ENCODE measurements around the gene ZFYVE28.

The ZFYVE28 gene

DNA sequence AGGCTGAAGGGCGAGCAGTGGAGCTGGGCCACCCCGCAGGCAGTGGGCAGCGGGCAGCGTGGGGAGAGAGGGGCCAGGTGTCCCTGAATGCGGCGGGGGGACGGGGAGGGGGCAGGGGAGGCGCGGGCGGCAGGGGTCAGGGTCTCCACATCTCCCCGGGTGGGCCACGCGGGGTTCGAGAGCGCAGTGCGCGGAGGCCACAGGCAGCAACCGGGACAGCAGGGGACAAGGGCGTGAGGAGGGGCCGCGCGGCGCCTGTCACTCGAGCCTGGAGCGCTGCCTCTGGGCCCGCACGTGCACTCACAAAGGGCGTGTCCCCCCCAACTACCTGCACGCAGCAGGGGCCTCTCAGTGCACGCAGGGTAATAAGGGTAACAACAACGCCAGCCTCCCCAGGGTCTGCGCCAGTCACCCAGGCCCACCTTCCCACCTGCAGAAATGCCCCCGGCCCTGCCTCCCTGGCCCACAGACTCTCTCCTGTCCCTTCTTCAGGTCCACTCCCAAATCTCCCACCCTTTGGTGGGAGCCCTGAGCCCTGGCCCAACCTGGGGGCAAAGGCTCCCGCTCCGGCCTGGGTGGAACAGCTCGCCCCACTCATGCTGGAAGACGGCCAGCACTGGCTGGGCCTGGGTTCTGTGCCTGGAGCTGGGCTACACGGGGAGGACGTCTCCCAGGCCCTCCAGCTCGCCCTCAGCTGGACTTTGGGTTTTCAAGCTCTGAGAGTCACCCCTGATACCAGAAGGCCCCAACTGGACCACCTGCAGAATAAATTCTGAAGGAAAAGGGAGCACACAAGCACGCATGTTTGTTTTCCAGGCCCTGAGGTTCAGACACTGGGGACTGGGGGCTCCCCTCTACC is 53.2 kb downstream of the ZFYVE28 start:
- DNase-seq (no peak), ATAC-seq (peak; percentile 44)
- Mint-ChIP-seq H3K4me3 (peak overlapping the region; percentile 59 to 80), H3K9me3 (peaks cover 5 to 6% of the 10 kb centered on the region in 2 donors), H3K27ac (peak overlapping the region in 1 of 2 donors; percentile 6), H3K4me1 (peaks cover 39% of the 10 kb centered on the region), H3K27me3 (no peaks in the 10 kb centered on the region)

GRCh38 chr4:2364654-2365053 is 53.8 kb downstream of the ZFYVE28 start:
- ATAC-seq (peak; percentile 84), DNase-seq (peak; percentile 63 to 64)
- H3K4me3 Mint-ChIP-seq = peak overlapping the region; percentile 59 to 80
- peak overlapping the region in 1 of 2 donors; percentile 76 for H3K27ac Mint-ChIP-seq
- H3K9me3 Mint-ChIP-seq = peaks cover 5 to 6% of the 10 kb centered on the region in 2 donors
- no peaks in the 10 kb centered on the region for H3K27me3 Mint-ChIP-seq
- H3K4me1 Mint-ChIP-seq = peaks cover 39% of the 10 kb centered on the region

- Mint-ChIP-seq H3K9me3 (peaks cover 5% of the 10 kb centered on the region in 2 donors), H3K4me3 (peak overlapping the region; percentile 59 to 80), H3K27ac (peak overlapping the region; percentile 61 to 76), H3K27me3 (no peaks in the 10 kb centered on the region), H3K4me1 (peaks cover 39% of the 10 kb centered on the region)
- DNase-seq = no peak
- peak; percentile 18 for ATAC-seq
Observed at GRCh38 chr4:2363951-2364653, 54.3 kb downstream of the ZFYVE28 start.

GRCh38 chr4:2363056-2363721 is 55.3 kb downstream of the ZFYVE28 start:
- Mint-ChIP-seq H3K4me3 (no peak overlapping the region), H3K27me3 (no peaks in the 10 kb centered on the region), H3K9me3 (no peaks in the 10 kb centered on the region), H3K27ac (no peak overlapping the region), H3K4me1 (peaks cover 39% of the 10 kb centered on the region)
- ATAC-seq = no peak
- no peak for DNase-seq

- Mint-ChIP-seq H3K27ac (no peak overlapping the region), H3K9me3 (no peaks in the 10 kb centered on the region), H3K4me1 (peaks cover 39% of the 10 kb centered on the region), H3K27me3 (no peaks in the 10 kb centered on the region), H3K4me3 (no peak overlapping the region)
- ATAC-seq = no peak
- no peak for DNase-seq
Observed at GRCh38 chr4:2362266-2363055, 56.0 kb downstream of the ZFYVE28 start.

DNA sequence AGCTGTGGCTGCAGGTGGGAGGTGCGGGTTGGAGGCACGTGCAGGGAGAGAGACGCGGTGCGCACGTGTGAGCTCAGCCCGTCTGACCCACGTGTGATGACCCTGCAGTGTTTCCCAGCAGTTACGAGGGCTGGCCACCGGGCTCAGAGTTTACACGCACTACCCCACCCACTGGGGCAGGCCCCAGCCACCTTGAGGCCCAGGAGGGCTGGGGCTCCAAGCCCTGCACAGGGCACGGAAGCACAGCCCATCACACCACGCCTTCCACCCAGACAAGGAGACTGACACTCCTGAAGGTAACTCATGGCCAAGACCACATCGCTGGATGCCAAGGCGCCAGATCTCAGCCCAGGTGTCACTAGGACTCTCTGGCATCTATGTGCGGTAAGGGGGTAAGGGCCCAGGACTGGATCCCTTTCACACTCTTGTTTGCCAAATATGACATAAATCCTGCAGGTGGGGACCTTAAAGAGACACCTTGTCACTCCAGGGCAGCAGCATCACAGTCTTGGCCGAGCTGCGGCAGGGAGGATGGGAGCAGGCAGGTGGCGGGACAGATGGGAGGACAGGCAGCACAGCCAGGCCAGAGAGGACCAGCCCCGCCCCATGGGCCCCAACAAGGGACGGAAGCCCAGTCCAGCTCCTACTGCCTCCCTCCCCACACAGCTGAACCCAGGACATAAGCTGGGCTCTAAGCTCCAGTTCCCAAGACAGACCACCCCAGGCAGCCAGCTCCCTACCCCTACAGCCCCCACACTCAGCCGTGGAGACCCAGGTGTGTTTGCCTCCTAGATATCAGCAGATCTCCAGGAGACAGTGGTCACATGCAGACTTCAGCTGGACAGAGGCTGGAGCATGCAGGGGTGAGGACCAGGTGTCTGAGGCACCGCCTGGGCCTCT is 56.8 kb downstream of the ZFYVE28 start:
- no peak for DNase-seq
- Mint-ChIP-seq H3K27ac (no peak overlapping the region), H3K4me3 (no peak overlapping the region), H3K9me3 (no peaks in the 10 kb centered on the region), H3K4me1 (peaks cover 39% of the 10 kb centered on the region), H3K27me3 (no peaks in the 10 kb centered on the region)
- ATAC-seq = no peak

DNA sequence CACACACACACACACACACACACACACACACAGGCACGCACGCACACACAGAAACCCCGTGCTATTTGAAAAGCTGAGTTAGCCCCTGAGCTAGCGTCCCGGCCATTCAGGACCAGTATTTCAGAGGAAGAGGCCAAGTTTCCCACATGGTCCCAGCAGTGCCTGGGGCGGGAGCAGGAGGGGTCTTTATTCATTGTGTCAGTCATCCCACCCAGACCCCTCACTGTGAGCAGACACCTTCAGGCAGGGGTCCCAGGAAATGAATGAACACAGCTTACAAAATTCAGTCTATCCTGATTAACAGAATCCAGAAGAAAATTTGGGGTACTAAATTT is 58.1 kb downstream of the ZFYVE28 start:
- Mint-ChIP-seq H3K9me3 (no peaks in the 10 kb centered on the region), H3K4me3 (no peak overlapping the region), H3K27ac (no peak overlapping the region), H3K4me1 (peaks cover 39% of the 10 kb centered on the region), H3K27me3 (no peaks in the 10 kb centered on the region)
- no peak for DNase-seq
- no peak for ATAC-seq

GRCh38 chr4:2359591-2360395 is 58.7 kb downstream of the ZFYVE28 start:
- H3K27ac Mint-ChIP-seq = no peak overlapping the region
- H3K4me1 Mint-ChIP-seq = peaks cover 41% of the 10 kb centered on the region
- ATAC-seq = no peak
- H3K4me3 Mint-ChIP-seq = no peak overlapping the region
- H3K27me3 Mint-ChIP-seq = no peaks in the 10 kb centered on the region
- DNase-seq = no peak
- no peaks in the 10 kb centered on the region for H3K9me3 Mint-ChIP-seq

GRCh38 chr4:2357821-2358745 is 60.4 kb downstream of the ZFYVE28 start:
- H3K27ac Mint-ChIP-seq = no peak overlapping the region
- H3K9me3 Mint-ChIP-seq = no peaks in the 10 kb centered on the region
- H3K4me1 Mint-ChIP-seq = peaks cover 42% of the 10 kb centered on the region
- no peaks in the 10 kb centered on the region for H3K27me3 Mint-ChIP-seq
- no peak overlapping the region for H3K4me3 Mint-ChIP-seq
- ATAC-seq (no peak), DNase-seq (no peak)

DNA sequence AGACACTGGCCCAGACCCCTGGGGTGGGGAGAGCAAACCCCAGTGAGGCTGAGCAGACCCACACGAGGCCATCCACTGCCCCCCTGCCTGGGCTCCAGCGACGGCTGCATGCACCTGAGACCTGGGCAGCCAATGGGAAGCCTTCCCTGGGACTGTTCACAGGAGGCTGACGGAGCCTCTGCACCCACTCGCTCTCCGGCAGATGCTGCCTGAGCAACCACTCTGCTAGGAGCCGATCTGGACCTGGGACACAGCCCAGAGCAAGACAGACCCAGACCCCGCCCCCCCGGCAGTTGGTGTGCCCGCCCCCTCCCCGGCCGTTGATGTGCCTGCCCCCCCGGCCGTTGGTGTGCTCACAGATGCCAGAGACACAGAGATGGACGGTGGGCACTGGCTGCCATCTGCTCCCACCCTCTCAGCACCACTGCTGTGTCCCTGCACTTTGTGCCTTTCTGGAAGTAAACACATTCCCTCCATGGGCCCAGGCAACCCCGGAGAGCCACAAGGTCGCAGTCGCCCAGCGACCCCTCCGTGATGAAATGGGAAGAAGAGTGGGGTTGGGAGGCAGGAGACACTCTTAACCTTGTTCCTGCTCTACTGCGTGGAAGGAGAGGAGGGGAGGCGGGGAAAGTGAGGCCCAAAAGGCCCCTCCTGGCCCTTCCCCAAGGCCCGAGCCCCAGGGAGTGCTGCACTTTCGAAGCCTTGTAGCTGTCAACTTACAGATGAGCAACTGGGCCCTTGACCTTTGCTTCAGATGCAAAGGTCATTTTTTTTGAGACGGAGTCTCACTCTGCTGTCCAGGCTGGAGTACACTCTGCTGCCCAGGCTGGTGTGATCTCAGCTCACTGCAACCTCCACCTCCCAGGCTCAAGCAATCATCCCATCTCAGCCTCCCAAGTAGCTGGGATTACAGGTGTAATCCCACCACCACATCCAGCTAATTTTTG is 62.0 kb downstream of the ZFYVE28 start:
- DNase-seq (no peak), ATAC-seq (no peak)
- Mint-ChIP-seq H3K4me1 (peaks cover 26% of the 10 kb centered on the region), H3K27ac (peak overlapping the region in 1 of 2 donors; percentile 89), H3K27me3 (no peaks in the 10 kb centered on the region), H3K9me3 (no peaks in the 10 kb centered on the region), H3K4me3 (no peak overlapping the region)

DNA sequence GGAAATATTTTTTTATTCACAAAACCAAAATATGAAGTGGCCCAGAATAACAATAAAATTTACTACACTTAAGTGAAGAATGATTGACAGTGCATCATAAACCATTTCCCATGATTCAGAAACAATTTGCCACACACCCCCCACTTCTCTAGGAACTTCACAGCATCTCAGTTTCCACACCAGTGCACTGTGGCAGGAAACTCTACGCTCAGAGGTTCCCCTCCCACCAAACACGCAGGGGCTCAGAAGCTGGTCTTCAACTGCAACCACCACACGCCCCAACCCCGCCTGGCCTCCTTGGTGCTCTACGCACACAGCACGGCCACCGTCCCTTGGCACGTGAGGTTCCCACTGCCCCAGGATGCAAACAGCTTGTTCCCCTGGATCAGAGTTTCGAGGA is 63.7 kb downstream of the ZFYVE28 start:
- DNase-seq (no peak), ATAC-seq (no peak)
- no peak overlapping the region for H3K4me3 Mint-ChIP-seq
- H3K27me3 Mint-ChIP-seq = no peaks in the 10 kb centered on the region
- H3K9me3 Mint-ChIP-seq = no peaks in the 10 kb centered on the region
- H3K4me1 Mint-ChIP-seq = peaks cover 21% of the 10 kb centered on the region
- H3K27ac Mint-ChIP-seq = peak overlapping the region; percentile 25 to 48

DNA sequence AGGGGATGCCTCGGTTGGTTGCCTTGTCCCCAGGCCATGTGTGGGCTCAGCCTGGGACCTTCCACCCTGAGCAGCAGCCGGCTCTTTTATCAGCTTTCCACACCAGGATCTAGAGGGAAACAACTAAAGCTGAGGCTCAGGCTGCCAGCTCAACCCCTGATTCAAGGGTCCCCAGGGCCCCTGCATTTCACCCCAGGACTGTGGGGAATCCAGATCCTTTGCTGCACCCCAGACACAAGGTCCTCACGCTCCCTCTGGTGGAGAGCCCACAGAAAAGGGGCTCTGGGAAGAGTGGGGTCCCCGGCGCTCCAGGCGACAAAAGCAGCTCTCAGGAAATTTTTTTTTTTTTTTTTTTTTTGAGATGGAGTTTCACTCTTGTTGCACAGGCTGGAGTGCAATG is 64.3 kb downstream of the ZFYVE28 start:
- DNase-seq (no peak), ATAC-seq (peak; percentile 42)
- Mint-ChIP-seq H3K4me3 (no peak overlapping the region), H3K27me3 (no peaks in the 10 kb centered on the region), H3K4me1 (peaks cover 21% of the 10 kb centered on the region), H3K9me3 (no peaks in the 10 kb centered on the region), H3K27ac (no peak overlapping the region)

All from stimulated activated naive CD8-positive, alpha-beta T cell treated with anti-CD3 and anti-CD28 coated beads, Interleukin-15, amount 100 ng/mL, for 72 hours (primary cell).